NK-92 (cell line): ENCODE results near the gene UBTD1.
"Not testable (repeated sequence)": the region's sequence is repeated elsewhere in the genome, so short reads cannot be mapped to it uniquely, and the experiment has no call there.

Source experiments
- DNase-seq: peaks from one replicate; lab custom pipeline; 2025; ENCODE audit not compliant: unreplicated experiment; lab: John Stamatoyannopoulos, UW

UBTD1 gene

DNA sequence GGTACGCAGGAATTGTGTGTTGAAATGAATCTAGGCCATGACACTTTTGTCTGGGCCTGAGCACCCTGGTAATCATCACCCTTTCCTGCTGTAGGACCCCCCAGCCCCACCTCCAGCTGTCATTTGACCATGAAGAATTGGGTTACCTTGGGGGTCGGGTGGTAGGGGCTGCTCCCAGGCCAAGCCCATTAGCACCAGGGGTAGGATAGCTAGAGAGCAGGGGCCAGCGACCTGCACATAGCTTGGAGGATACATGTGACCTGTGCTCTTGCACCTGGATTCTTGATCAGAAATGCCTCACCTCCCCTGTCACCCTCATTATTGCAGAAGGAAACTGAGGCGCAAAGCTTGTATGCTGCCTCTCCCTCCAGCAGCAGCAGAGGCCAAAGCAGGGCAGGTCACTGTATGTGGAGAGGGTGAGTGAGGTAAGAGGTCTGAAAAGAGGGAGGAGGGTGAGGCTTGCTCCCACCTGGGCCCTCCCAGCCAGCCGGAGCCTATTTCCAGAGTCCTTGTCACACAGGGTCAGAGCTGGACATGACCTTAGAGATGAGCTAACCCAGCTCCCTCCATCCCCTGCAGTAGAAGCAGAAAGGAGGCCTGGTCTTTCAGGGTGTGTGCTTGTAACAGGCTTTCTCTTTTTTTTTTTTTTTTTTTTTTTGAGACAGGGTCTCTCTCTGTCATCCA is 38.6 kb downstream of the UBTD1 start:
- no peak for DNase-seq

DNA sequence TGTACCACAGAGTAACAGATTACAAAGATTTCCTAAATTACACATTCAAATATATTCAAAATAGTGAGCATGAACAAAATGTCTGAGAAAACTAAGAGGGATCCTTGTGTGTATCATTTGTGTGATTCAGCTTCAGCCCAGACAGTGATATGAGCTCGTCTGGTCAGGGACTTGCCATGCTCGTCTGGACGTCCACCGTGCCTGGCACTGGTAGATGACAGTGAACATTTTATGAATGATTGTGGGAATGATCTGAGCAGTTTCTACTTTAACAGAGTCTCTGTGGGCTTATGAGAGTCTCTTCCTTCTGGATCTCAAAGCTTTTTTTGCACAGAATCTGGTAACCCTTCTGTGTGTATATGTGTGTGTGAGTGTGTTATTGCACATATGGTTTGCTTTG is 39.7 kb downstream of the UBTD1 start:
- DNase-seq, result no peak

DNA sequence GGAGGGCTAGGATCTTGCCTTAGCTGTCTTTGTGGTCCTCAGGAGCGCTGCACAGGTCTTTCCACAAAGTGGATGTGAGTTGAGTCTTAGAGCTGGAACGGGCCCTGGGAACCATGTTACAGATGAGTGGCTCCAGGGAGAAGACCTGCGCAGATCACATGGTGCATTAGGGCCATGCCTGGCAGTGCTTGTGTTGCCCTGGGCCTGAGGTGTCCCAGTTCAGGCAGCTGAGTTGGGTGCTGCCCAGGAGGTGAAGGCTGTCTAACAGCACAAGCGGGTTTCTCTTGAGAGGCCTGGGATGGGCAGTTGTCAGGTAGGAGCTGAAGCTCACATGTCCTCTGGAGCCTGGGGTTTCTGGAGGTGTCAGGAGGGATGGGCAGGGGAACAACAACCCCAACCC is 40.1 kb downstream of the UBTD1 start:
- DNase-seq, result no peak

DNA sequence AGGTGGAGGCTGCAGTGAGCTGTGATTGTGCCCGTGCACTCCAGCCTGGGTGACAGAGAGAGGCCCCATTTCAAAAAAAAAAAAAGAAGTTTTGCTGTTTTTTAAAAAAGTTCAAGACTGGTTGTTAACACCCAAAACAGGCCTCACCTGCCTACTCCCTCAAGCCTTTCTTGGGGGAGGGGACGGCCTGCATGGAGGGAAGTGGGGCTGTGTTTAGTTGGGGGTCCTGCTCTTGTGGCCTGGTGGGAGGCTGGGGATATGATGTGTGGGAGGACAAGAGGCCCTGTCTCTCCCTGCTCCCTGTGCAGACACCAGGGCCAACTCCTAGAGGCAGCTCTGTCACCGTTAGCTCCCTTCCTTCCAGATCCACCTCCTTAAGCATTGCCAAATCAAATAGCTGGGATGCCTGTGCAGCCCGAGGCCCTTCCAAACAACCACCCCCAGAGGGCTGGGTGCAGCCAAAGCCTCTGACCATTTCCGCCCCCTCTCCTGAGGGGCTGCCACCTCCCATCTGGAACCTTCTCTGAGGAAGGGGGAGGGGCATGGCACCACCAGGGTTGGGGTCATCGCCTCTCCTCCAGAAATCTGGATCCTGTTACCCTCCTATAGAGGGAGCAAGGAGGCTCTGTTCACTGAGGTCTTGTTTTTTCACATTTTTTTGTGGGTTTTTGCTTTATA is 40.9 kb downstream of the UBTD1 start:
- DNase-seq, result no peak

DNA sequence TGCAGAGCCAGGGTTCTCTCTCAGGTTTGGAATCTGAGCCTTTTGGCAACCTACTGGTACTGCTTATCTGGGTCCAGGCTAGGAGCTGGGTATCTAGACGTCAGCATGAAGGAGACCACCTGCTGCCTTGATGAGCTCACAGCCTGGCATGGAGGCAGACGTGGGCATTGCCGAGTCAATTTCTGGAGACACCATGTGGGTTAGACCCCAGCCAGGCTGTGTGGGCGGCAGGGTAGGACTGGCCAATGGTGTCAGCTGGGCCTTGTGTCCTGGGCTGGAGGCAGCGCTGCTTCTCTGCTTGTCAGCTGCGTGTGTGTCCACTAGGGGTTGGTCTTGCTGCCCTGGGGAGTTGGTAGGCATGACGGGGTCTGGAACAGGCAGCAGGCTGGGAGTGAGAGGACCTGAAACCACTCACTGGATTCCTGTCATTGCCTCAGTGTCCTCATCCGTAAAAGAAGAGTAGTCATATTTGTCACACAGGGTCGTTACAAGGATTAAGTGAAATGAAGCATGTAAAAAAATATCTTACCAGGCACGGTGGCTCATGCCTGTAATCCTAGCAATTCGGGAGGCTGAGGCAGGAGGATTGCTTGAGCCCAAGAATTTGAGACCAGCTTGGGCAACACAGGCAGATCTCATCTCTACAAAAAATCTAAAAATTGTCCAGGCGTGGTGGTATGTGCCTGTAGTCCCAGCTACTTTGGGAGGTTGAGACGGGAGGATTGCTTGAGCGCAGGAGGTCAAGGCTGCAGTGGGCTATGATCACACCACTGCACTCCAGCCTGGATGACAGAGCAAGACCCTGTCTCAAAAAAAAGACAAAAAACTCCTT is 42.2 kb downstream of the UBTD1 start:
- no peak for DNase-seq

DNA sequence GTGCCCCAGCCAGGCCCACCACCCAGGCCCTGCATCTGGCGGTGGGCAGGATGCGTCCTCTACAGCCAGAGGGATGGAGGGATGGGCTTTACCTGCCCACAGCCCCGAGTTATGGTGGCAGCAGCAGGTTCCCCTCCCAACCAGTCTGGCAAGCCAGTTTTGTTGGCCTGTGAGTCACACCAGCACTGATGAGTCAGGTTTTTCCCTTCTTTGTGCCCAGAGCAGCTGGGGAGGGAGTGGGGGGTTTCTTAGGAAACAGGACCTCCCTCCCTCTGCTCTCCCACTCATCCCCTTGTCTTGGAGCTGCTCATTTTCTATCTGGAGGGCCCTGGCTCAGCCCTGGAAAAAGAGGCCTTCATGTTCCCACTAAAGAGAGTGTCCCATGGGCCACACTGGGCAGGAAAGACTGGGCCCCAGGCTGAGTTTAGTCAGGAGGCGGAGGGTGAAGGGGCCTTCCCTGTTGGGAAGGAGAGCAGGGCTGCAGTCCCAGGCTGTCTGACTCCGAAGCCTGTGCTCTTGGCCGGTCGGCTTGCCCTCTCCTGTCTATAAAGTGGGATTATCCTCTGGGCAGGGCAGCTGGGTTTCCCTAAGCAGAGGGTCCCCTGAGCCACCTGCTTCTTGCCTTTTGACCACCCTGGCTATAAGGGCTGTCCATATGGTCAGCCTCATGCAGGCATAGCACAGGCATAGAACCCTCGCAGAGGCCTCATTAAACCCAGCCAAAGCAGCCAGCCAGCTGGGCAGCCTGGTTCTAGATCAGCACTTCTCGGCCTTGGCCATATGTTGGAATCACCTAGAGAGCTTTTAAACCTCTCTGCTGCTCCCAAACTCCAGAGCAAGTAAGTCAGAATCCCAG is 43.7 kb downstream of the UBTD1 start:
- DNase-seq, result no peak

DNA sequence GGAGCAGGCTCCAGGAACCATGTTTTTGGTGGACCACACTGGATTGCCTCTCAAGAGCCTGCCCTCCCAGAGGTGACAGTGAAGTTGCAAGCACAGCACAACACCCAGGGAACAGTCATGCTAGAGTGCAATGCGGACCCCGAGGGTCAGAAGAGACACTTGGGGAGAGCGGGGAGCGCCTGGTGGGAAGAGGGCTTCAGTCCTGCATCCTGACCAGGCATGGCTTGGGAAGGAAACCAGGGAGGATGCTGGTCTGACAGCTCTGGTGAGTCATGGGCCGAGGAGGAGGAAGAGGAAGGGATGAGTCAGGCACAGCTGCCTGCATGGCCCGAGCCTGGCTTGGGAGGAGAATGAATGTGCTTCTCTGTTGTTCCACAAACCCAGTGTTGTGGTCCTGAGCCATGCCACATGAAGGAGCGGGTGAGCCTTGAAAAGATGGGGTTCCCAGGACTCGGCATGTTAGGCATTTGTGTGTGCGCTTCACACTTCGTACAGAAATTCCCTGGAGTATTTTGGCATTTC is 44.4 kb downstream of the UBTD1 start:
- DNase-seq, result no peak

DNA sequence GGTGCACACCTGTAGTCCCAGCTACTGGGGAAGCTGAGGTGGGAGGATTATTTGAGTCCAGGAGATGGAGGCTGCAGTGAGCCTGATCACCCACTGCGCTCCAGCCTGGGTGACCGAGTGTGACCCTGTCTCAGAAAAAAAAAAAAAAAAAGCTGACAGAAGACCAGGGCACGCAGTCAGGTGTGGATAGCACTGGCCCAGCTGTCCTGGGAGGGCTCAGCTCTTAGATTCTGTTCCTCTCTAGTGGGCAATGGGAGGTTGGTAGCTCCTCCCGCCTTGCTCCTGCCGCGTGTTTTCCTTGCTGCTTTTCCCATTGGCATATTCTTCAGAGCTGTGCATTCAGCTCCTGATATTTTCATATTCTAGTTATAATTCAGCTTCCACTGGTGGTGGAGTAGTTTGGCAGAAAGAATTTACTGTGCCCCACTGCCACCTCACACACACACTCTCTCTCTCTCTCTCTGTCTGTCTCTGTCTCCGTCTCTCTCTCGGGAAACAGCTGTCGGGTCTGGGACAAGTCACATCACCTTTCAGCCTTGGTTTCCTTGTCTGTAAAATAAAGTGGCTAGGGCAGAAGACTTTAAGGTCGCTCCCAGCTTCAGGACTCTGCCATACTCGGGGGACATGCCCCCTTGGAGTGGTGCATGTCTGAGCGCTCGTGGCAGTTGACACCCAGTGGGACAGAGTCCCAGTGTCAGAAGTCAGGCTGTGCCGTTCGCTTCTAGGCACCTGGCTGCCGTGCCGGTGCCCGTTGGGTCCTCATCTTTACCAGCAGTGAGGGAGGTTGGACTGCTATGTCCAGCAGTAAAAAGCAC is 47.9 kb downstream of the UBTD1 start:
- no peak for DNase-seq

DNA sequence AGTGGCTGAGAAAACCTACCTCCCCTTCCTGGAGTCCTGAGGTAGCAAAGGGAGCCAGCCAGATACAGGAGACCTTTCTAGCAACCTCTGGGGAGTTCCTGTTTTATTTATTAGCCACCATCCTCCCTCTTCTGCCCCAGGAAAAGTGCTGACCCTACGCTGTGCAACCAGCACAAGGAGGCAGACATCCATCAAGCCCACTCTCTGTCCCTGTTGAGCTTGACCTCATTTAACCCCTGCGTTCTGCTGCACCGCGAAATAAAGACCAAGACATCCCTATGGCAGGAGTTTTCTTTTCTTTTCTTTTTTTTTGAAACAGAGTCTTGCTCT is 48.5 kb downstream of the UBTD1 start:
- no peak for DNase-seq

DNA sequence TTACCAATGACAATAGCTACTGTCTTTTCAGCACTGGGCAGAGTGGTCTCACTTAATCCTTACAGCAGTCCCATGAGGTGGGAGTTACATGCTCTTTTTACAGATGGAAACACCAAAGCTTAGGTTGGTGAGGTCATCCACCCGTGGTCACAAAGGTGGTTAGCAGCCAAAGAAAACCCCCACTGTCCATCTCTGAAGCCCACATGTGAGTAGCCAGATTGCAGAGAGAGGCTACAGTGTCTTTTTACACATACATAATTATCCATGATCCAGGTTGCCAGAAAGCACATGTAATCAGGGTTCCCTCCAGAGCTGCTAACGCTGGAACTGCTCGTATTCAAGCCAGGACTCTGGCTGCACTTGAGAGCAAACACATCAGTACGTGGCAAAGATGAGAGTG is 49.2 kb downstream of the UBTD1 start:
- DNase-seq, result no peak

DNA sequence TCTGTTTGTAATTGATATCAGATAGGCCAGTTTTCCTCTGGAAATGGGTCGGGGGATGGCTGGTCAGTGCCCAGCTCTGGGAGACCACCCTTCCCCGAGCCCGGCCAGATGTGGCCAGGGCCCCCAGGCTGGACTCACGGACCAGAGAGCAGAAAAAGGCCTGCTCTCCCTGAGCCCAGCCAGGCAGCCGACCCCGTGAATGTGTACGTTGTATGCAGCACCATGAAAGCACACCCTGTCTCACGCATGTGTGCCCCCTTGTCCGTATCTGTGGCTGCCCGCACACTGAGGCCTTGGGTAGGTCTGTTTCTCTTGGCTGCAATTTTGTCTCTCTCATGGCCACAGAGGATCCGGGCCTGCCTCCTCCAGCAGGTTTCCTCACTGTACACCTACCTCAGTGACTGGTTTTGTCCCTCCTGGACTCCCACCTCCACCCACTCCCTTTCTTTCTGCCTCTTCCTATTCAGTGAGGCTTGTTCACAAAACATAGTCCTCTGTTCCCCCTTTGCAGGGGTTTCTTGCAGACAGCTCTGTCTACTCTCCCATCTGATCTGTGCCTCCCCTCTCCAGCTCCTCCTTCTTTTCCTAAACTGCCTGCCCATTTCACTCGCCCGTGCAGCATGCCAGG is 50.2 kb downstream of the UBTD1 start:
- DNase-seq, result no peak

DNA sequence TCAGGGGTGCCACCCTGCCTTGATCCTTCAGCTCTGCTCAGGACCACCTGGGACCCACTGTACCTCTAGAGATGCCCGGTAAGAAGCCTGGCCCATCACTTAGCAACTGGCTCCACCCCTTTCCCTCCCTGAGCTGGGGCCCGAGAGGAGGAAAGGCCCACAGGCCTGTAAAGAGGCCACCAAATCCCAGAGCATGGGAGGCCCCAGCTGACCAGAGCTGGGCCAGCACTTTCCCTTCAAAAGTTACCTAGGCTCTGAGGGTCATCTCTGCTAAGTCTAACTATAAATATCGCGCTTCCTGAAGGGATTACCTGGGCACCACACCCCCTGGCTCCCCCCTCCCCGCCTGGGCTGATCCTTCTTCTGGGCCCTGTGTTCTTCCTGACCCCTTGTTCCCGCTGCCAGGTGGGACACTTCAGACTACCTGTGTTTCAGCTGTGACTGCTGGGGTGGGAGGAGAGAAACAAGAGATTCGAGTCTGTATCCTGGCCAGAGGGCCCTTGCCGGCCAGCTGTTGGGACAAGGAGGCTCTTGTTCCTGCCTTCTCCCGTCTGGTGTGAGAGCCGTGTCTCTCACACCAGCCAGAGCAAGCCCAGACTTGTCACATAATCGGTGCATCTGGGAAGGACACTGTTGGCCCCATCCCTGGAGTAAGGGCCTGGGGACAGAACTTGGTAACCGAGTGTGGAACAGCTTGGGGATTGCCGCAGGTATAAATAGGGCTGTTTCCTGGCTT is 51.0 kb downstream of the UBTD1 start:
- no peak for DNase-seq

DNA sequence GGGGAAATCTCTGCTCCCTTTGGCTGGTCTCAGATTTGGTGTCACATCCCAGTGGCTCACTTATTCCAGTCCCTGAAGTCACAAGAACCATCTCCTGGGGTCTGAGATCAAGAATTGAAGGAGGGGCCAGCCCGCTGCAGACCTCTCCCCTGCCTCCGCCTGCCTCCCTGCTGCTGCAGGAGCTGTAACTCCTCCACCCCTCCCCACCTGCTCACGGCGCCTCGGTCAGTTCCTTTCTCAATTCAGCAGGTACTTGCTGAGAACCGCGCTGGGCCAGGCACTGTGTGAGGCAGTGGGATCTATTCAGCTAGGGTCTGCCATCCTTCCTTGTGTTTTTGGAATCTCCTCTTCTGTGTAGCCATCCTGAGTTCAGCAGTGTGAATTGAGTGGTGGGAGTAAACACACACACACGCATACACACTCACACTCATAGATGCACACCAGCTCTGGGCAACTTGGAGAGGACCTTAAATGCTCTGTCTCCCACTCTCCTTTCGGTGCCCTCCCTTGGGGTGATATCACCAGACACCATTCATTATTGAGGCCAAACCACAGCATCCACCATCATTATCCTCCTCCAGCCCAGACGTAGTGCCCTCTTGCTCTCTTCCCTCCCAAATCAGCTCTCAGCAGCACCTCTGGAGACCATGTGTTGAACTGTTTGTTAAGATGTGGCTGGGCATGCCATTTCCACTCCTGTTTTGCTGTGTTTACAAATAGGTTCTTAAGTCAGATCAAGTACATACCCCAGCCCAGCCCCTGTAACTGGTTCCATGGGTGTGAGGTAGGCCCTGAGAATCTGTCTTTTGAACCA is 51.8 kb downstream of the UBTD1 start:
- no peak for DNase-seq

DNA sequence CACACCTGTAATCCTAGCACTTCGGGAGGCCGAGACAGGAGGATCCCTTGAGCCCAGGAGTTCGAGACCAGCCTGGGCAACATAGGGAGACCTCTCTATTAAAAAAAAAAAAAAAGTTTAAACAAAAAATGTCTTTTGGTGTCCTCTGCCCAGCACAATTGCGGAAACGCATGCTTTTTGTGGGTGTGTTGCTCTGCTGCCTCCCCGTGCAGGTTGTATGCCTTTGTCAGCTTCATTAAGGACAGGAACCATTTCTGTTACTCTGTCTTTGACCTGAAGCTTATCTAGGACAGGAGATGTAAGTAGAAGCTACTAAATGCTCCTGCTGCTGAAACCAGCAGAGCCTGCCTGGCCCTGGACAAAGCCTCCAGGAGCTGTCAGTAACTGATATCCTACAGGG is 52.5 kb downstream of the UBTD1 start:
- no peak for DNase-seq

DNA sequence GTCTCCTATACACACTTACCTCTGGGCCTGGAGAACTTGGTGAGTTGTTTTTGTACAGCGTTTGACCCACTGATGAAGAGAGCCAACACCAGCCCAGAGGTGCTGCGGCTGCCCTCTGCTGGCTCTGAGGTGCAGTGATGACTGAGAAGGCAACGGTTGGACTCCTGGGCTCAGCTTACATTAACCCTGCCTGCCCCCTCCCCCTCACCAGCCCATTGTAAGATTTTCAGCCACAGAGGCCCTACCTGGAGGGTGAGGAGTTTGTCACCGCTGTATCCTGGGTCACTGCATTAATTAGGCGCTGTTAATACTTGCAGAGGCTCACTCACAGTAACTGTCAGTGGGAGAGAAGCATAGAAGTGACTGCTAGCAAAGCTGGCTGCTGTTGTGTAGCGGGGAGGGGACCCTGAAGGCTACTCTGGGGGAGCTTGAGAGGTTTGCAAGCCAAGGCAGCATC is 54.9 kb downstream of the UBTD1 start:
- no peak for DNase-seq

DNA sequence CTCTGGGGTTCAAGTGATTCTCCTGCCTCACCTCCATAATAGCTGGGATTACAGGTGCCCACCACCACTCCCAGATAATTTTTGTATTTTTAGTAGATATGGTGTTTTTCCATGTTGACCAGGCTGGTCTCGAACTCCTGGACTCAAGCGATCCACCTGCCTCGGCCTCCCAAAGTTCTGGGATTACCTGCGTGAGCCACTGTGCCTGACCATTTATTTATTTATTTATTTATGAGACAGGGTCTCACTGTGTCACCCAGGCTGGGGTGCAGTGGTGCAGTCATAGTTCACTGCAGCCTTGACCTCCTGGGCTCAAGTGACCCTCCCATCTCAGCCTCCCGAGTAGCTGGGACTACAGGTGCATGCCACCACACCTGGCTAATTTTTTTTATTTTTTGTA is 55.6 kb downstream of the UBTD1 start:
- not testable (repeated sequence) for DNase-seq

DNA sequence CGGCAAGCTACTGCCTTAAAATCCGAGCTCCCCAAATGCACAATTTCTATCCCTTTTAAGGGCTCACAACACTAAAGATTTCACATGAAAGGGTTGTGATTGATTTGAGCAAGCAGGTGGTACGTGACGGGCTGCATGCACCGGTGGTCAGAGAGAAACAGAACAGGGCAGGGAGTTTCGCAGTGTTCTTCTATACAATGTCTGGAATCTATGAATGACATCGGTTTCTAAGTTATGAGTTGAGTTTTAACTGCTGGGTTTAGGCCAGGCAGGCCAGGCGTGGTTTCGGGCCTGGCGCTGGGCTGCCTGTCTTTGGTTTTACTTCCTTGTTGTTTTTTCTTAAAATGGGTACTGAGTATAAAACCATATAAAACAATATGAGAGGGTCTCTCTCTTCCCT is 56.8 kb downstream of the UBTD1 start:
- DNase-seq, result not testable (repeated sequence)

DNA sequence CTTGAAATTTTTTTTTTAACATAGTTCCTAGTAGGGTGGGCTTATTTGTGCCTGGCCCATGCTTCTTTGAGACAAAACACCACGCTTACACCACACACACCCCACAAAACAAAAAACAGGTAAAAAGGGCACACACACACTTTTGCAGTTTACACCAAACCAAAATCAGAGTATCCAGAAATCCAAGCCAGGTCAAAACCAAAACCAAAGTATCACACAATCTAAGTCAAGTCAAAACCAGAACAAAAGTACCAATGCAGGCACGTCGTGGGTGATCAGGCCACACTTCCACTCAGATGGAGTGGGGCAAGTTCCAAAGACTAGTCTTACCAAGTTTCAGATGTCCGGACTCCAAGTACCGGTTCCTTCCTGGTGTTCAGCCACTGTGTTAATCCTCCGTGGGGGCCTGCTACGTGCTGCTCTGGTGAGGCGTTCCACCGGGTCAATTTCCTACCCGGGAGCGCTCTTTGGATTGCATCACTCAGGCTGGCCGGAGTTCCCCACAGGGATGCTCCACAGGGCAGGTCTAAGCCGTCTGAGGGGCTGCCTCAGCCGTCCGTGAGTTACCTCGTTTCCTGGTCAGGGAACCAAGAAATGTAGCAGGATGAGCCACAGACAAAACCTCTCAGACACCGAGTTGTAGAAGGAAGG is 62.1 kb downstream of the UBTD1 start:
- DNase-seq, result not testable (repeated sequence)
